22Rv1 (cell line): ENCODE data around the gene FLYWCH1.

Source experiments
- H3K27ac ChIP-seq: fragments of 450-650 bp; 2 replicates; pipeline ENCODE4 v1.5.1; 2017
- ZFX ChIP-seq: fragments of 450-650 bp; IDR thresholded peaks from 2 replicates; pipeline ENCODE4 v1.6.1; 2017; ENCODE audit warnings: antibody characterized with exemption, borderline replicate concordance
- TF ChIP-seq, protein P1 (sequence below): fragments of 450-650 bp; IDR thresholded peaks from 2 replicates; pipeline ENCODE4 v1.5.1; 2017; ENCODE audit warnings: mild to moderate bottlenecking

FLYWCH1 gene

DNA sequence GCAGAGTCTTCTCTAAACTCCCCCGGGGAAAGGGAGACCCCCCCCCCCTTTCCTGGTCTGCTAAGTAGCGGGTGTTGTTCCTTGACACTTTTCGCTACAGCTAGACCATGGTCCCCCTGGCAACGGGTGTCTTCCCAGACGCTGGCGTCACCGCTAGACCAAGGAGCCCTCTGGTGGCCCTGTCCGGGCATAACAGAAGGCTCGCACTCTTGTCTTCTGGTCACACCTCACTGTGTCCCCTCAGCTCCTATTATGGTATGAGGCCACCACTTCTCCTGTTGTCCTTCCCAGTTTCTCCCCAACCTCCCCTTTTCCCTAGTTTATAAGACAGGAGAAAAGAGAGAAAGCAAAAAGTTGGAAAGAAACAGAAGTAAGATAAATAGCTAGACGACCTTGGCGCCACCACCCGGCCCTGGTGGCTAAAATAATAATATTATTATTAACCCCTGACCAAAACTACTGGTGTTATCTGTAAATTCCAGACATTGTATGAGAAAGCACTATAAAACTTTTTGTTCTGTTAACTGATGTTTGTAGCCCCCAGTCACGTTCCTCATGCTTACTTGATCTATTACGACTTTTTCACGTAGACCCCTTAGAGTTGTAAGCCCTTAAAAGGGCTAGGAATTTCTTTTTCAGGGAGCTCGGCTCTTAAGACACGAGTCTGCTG, 4.5 kb upstream of the FLYWCH1 start:
- TF ChIP-seq, protein P1, sequence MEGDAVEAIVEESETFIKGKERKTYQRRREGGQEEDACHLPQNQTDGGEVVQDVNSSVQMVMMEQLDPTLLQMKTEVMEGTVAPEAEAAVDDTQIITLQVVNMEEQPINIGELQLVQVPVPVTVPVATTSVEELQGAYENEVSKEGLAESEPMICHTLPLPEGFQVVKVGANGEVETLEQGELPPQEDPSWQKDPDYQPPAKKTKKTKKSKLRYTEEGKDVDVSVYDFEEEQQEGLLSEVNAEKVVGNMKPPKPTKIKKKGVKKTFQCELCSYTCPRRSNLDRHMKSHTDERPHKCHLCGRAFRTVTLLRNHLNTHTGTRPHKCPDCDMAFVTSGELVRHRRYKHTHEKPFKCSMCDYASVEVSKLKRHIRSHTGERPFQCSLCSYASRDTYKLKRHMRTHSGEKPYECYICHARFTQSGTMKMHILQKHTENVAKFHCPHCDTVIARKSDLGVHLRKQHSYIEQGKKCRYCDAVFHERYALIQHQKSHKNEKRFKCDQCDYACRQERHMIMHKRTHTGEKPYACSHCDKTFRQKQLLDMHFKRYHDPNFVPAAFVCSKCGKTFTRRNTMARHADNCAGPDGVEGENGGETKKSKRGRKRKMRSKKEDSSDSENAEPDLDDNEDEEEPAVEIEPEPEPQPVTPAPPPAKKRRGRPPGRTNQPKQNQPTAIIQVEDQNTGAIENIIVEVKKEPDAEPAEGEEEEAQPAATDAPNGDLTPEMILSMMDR, result peak; percentile 92
- peak overlapping the region; percentile 40 for H3K27ac ChIP-seq

DNA sequence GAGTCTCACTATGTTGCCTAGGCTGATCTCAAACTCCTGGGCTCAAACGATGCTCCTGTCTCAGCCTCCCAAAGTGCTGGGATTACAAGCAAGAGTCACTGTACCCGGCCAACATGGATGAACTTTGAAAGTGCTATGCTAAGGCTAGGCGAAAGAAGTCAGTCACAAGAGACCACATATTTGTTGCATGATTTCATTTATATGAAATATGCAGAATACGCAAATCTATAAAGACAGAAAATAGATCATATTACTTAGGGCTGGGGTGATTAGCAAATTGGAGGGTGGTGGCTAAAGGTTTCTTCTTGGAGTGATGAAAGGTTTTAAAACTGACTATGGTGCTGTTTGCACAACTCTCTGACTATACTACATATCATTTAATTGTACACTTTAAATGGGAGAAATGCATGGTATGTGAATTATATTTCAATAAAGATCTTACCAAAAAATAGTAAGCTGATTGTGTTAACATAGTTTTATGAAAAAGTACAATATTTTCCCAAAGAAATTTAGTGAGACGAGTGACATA, 1.2 kb upstream of the FLYWCH1 start:
- TF ChIP-seq ZFX, result no peak
- TF ChIP-seq, protein P1, result no peak
- H3K27ac ChIP-seq, result no peak overlapping the region

DNA sequence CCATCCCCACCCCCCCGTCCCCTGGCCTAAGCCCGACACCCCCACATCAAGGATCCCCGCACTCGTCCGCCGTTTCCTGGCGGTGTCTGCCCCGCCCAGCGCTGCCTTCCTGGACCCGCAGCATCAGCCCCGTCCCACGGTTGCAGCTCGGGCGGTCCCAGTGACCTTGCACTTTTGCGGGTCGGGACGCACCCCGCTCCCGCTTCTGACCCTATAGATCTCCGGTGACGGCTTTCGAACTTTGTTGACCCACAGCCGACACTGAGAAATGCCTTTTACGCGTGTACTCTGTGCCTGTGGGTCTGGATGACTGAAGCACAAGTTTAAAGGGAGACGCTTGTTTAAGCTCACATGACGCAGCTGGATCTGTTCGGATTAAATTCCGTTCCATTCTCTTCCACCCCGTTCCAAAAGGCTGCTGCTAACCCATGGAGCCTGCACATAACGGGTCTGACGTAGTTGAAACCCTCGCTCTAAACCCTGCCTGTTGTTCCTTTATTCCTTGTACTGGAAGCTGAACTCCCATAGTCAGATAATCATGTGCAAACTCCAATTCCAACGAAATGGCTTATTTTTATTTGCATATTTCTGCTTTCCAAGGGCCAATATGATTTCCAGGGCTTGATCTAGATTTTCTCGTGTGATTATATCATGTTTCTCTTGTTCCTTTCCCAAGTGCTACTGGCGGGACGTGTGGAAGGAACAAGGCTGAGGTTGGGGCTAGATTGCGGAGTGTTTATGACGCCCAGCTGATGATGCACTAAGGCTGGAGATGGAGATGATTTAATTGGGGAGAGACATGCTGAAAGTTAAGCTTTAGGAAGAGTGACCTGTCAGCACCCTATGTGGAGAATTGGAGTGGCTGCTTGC, 834 bp downstream of the FLYWCH1 start:
- no peak for TF ChIP-seq ZFX
- TF ChIP-seq, protein P1, result no peak
- H3K27ac ChIP-seq, result peak overlapping the region; percentile 54

GRCh38 chr16:2913603-2914002, 1.9 kb downstream of the FLYWCH1 start:
- TF ChIP-seq ZFX, result no peak
- TF ChIP-seq, protein P1, result no peak
- H3K27ac ChIP-seq, result no peak overlapping the region

DNA sequence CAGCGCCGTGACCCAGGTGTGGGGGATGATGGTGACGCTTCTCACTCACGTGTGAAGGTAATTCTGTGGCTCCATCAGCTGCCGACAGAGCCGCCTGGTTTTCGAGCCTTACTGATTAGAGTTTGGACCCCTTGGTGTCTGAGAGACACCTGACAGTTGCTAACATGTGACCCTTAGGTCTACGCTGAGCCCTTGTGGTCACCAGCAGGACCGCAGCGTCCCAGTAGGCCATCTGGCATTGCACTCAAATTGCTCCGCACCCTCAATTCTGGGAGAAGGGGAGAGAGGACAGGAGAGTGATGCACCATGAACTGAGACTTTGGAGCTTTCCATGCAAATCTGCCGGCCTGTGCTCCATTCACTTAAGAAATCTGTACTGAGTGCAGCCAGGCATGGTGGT, 2.5 kb downstream of the FLYWCH1 start:
- no peak for TF ChIP-seq ZFX
- TF ChIP-seq, protein P1, result no peak
- no peak overlapping the region for H3K27ac ChIP-seq

- no peak overlapping the region for H3K27ac ChIP-seq
- TF ChIP-seq, protein P1, result no peak
- no peak for TF ChIP-seq ZFX
Observed at GRCh38 chr16:2915196-2915929, 3.6 kb downstream of the FLYWCH1 start.
